Choroid plexus epithelial cell (primary cell): ENCODE data around the gene CPNE5.

Experiments used
- DNase-seq: peaks from one replicate; pipeline ENCODE4 v3.0.0-alpha.2; 2010; ENCODE audit warnings: low read depth
- H3K4me3 ChIP-seq: 2 replicates; pipeline ENCODE4 v1.5.1; 2011; ENCODE audit warnings: low read depth, mild to moderate bottlenecking, control low read depth, low read length, moderate library complexity
- CTCF ChIP-seq: conservative IDR thresholded peaks from 2 replicates; pipeline ENCODE4 v1.5.1; 2011; ENCODE audit warnings: low read depth, mild to moderate bottlenecking, control low read depth, inconsistent platforms, low read length, moderate library complexity

Gene CPNE5

DNA sequence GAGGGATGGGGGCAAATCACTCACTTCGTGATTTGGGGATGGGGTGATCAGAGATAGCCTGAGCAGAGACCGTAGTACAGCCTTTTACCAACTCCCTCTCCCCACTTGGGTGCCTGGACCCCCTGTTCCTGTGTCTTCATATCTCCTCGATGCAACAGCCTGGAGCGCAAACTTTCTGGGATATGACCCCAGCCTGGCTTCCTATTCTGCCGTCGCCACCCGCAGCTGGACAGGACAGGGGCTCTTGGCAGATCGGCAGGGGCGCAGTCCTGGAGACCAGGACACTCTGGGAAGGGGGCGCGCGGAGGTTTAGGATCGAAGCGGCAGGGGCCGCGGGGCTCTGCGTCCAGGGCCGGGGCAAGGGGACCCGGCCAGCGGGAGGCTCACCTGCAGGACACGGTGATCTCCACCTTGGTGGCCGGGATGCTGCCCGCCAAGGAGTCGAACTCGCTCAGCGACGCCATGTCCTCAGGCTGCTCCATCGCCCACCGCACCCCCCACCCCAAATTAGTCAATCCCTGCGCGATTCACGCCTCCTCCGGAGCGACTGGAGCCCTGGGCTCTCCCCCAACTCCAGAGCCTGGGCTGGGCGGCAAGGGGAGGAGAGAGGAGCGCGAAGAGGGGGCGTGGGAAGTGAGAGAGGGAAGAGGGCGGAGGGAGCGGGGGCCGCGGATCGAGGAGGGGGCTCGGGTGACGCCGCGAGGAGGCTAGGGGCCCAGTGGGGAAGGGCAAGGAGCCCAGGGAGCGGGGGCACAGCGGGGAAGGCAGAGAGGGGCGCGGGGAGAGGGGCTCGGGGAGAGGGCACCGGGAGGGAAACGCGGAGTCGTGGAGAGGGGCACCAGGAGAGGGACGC is at the start of gene CPNE5:
TSS of gene CPNE5 (minus strand) at position 549 of the 853 bp plus-strand sequence. CDS start at position 482, 67 bp downstream.
- peak within 1 kb of the TSS; percentile 49 for H3K4me3 ChIP-seq
- TF ChIP-seq CTCF = no peak

DNA sequence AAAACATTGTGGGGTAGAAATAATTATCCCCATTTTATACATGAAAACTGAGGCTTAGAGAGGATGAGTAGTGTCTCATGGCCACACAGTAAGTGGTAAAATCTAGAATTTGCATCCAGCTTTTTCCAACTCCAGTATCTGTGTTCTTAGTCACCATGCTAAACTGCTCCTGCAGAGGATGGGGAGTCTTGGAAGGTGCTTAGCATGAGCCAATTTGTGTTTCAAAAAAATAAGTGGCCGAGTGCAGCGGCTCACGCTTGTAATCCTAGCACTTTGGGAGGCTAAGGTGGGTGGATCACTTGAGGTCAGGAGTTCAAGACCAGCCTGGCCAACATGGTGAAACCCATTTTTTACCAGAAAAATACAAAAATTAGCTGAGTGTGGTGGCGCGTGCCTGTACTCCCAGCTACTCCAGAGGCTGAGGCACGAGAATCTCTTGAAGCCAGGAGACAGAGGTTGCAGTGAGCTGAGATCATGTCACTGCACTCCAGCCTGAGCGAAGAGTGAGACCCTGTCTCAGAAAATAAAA is 48.9 kb upstream of the CPNE5 start:
- no peak for DNase-seq
- no peak overlapping the region for H3K4me3 ChIP-seq
- no peak for TF ChIP-seq CTCF

More for the DNA sequence above, at the start of gene CPNE5:
- no peak for DNase-seq

- no peak for TF ChIP-seq CTCF
- no peak for DNase-seq
- peak overlapping the region; percentile 65 for H3K4me3 ChIP-seq
Observed at GRCh38 chr6:36886950-36887618, 47.8 kb upstream of the CPNE5 start.

- peak within 1 kb of the TSS; percentile 65 for H3K4me3 ChIP-seq
- peak; percentile 91 for TF ChIP-seq CTCF
- peak; percentile 98 for DNase-seq
Observed at GRCh38 chr6:36885461-36886401, 46.5 kb upstream of the CPNE5 start, which contains the start of gene C6orf89. Gene C6orf89, plus strand, starts transcription at chr6:36885952. Its CDS starts 13,493 bp downstream, at chr6:36899445.

DNA sequence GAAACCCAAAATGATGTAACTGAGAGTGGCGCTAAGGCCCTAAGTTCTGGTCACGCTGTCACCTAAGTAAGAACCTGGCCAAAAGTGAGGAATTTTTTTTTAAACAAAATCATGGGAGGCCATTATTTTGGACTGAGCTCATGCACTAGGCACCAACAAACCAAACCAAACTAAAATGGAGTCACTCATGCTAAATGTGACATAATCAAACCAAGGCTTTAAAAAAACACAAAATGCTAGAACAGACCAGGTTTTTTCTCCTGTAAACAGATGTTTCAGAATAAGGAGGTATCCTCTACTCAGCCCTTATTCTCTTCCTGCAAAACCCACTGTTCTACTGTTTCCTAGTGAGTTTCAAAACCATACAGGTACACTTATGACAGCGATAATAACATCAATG is 45.4 kb upstream of the CPNE5 start:
- H3K4me3 ChIP-seq = no peak overlapping the region
- DNase-seq = no peak
- no peak for TF ChIP-seq CTCF

GRCh38 chr6:36875250-36875633 is 36.0 kb upstream of the CPNE5 start:
- TF ChIP-seq CTCF = no peak
- H3K4me3 ChIP-seq = peak overlapping the region; percentile 97
- DNase-seq = no peak
